HG03045 (cell line): ENCODE results near the gene HSBP1L1.

Experiments
- ATAC-seq: cut with Tn5 transposase; IDR thresholded peaks from one replicate; pipeline ENCODE4 v1.9.1; 2021; ENCODE audit warnings: mild to moderate bottlenecking, moderate library complexity; ENCODE audit not compliant: unreplicated experiment

HSBP1L1 gene

DNA sequence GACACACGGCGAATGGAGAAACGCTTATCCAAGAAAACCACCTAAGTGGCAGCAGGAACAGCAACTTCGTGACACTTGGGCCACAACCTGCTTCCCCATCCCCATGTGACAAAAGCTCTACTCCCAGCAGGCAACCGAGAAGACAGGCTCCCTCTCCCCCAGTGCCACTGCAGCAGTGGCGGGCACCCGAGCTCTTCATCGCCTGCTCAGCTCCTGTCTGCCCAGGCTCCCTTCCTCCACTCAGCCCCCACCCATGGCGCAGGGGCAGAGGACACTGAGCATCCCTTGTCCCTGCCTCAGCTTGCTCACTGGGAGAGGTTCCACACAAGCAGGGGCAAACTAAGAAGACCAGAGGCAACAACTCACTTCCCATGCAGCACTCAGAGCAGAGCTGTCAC is 35.9 kb upstream of the HSBP1L1 start:
- no peak for ATAC-seq

DNA sequence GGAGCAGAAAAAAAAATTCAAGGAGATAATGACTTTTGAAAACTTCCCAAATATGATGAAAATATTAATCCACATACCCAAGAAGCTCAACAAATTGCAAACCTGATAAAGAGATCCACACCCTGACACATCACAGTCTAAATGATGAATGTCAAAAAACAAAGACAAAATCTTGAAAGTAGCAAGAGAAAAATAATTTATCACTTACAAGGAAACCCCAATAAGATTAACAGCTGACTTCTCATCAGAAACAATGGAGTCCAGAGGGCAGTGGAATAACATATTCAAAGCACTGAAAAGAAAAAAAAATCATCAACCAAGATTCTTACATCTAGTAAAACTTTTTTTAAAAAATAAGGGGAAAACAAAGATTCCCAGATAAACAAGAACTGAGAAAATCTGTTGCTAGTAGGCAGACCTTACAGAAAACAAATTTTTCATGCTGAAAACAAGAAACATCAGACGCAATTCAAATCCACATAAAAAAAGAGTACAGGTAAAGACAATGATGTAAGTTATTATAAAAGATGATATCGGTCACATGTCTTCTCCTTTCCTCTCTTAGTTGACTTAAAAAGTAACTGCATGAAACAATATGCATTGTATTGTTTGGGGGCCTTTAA is 34.3 kb upstream of the HSBP1L1 start:
- no peak for ATAC-seq

DNA sequence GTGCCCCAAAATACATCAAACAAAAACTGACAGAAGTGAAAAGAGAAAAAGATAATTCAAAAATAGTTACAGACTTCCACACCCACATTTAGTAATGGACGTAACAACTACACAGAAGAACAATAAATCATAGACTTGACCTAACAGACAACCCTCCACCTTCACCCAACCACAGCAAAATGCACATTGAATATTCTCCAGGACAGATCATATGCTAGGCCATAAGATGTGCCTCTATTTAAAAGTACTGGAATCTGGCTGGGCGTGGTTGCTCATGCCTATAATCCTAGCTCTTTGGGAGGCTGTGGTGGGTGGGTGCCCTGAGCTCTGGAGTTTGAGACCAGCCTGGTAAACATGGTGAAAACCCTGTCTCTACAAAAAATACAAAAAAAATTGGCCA is 33.0 kb upstream of the HSBP1L1 start:
- ATAC-seq: no peak

DNA sequence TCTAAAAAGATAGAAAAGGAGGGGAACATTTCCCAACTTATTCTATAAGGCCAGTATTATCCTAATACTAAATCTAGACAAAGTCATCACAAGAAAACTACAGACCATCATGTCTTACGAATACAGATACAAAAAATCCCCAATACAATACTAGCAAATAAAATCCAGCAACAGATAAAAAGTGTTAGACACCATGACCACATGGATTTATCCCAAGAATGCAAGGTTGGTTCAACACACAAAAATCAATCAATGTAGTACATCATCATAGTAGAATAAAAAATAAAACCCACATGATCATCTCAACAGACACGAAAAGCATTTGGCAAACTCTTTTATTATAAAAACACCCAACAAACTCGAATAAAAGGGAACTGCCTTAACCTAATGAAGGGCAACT is 31.5 kb upstream of the HSBP1L1 start:
- no peak for ATAC-seq

DNA sequence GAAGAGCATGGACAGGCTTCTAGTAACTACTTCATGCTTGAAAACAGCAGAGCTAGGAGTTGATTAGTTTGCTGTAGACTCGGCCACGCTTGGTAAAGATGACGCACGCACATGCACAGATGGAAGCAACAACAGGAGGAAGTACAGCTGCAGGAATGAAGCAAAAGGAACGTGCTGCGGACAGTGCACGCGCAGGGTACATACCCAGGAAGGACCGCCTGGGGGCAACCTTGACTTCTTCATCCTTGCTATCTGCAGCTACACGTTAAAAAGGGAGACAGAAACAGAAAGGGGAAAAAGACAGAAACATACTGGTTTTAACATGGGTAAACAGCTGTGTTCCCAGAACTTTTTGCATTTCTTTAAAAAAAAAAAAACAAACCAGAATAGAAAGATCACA is 30.7 kb upstream of the HSBP1L1 start:
- no peak for ATAC-seq

DNA sequence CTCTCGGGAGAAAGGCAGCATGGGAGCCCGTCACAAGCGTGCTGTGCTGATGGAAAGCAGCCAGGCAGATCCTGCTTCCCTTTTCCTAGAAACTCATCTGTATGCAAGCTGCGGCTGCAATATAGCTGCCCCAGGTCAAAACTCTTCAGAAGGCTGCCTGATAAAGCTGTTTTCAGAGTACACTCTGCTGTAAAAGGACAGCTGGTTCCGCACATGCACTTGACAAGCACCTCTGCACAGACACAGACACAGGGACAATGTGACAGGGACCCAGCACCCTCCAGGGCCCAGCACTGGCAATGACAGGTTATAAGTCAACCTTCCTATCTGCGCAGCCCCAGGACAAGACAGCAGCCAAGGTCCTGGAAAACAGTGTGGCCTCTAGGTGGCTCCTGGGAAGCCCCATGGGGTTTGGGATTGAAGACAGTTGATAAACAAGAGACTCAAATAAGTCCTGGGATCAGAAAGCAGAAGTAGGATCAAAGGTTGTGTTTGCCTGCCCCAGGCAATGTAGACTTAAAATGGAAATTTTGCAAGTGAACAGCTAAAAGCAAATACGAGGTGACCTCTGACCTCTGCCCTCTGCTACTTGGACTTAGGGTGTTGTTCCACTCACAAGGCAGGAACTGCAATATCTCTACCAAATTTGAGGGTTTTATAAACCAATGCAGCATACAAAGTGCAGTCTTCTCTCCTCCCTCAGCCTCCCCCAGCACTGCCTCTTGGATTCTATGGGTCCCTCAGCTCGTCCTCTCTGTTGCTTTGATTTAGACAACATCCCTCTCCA is 29.9 kb upstream of the HSBP1L1 start:
- ATAC-seq: no peak

DNA sequence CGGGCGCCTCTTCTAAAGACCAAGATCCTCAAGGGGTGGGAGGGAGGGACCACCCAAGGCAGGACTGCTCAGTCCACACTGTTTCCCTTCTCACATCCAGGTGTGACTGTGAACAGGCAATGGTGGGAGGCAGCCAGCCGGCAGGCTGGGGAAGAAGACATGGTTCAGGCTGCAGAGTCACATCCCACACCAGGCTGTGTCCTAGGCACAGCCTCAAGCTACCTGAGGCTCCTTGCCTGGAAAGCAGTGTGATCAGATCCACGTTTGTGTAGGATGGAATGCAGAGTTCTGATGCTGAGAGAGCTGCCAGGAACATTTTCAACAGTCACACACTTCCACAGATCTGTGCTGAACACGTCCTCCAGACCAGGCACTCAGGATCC is 29.4 kb upstream of the HSBP1L1 start:
- ATAC-seq: no peak

DNA sequence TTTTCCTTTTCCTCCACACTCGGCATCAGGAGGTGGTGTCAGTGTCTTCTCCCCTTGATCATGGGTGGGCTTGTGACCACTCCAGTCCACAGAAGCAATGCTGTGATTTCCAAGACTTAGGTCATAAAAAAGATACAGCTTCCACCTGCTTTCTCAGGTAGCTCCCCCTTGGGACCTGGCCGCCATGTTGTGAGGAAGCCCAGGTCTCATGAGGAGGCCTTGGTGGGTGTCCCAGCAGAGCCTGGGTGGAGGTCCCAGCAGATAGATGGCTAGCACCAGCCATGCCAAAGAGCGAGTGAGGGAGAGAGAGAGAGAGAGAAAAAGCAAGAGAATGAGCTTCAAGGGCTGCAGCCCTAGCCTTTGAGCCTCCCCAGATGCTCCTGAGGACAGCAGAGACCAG is 28.9 kb upstream of the HSBP1L1 start:
- ATAC-seq: no peak

DNA sequence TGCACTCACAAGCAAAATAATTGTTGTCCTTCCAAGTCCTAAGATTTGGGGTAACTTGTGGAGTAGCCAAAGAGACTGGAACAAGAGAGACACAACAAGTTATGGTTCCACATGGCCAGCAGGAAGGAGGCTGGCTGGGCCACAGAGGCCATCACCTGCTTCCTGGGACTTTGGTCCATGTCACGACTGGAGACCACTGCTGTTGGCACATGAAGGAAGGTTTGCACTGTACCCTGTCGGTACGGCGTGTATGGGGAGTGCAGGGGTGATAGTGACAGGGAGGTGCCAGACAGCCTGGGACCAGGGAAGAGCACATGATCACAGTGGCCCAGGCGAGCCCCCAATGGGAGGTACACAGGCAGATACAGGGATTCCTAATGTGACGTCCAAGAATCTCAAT is 28.5 kb upstream of the HSBP1L1 start:
- no peak for ATAC-seq

DNA sequence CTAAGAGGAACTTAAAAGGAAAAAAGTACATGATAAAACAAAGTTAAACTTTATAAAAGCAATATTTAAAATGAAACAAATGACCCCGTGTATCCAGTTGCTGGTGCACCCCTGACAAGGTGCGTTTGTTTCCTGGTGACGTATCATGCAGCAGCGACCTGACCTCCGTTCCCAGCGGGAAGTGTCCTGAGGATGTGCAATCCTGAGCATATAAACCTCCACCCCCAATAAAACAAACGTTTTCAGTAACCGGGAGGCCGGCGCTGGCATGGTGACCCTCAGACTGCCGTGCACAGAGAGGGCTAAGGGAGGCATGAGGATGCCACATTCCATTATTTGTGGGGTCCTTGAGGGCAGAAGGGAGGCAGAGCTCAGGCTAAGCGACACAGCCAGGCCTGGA is 27.8 kb upstream of the HSBP1L1 start:
- ATAC-seq: no peak

DNA sequence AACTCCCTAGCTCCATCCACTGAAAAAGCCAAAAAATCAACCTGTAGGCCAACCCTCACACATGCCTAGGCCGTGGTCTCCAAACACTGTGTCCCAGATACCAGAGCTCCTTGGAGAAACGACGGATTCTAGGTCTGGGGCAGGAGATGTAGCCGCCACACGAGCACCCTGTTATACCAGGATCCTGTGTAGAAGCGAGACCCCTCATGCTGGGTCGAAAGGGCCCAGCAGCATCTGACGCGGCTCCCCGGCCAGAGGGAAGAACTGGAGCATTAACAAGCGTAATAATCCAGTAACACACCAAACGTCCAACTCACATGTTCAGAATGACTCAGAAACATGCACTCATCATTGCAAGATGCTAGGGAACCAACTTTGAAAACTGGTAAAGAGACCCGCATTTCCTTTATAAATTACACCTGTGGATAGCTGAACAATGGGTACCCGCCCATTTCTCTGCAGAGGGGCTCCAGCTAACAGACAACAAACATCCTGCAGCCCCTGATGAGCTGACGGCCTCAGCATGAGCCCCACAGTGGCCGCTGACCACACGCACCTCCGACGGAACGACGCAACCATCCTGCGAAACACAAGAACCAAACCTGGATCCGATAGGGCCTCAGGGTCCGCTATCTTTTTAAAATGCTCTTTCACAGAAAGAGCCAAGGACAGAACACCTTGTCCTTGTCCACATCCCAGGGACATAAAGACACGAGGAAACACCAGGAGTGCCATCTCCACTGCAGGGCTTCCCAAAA is 27.2 kb upstream of the HSBP1L1 start:
- ATAC-seq: no peak

DNA sequence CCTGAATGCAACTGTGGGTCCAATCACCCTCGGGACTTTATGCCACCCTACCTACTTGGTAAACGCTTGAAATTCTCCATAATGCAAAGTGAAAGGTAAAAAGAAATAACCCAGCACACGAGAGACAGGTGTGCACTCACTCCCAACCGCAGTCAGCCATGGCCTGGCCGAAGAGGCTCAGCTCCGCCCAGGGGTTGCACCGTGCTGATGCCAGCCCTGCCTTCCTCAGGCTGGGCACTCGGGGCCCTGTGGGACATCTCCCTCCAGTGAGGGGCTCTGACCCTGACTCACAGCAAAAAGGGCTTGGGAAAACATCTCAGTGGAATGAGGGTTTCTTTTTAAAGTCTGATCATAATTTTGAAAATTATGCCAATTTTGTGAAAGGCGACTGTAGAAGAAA is 26.2 kb upstream of the HSBP1L1 start:
- no peak for ATAC-seq

DNA sequence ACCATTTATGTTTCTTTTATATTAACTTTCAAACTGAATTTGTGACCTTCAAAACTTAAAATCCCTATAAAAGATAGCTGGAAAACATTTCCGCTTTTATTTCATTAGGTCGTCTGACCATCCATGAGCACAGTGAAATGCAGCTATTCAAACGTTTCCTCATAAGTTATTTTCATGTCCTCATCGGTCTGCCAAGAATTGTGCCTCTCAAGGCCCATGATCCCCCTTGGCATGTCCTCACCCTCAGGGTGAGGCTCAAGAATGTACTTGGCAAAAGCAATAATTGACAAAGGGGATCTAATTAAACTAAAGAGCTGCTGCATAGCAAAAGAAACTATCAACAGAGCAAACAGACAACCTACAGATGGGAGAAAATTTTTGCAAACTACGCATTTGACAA is 25.3 kb upstream of the HSBP1L1 start:
- ATAC-seq: no peak

DNA sequence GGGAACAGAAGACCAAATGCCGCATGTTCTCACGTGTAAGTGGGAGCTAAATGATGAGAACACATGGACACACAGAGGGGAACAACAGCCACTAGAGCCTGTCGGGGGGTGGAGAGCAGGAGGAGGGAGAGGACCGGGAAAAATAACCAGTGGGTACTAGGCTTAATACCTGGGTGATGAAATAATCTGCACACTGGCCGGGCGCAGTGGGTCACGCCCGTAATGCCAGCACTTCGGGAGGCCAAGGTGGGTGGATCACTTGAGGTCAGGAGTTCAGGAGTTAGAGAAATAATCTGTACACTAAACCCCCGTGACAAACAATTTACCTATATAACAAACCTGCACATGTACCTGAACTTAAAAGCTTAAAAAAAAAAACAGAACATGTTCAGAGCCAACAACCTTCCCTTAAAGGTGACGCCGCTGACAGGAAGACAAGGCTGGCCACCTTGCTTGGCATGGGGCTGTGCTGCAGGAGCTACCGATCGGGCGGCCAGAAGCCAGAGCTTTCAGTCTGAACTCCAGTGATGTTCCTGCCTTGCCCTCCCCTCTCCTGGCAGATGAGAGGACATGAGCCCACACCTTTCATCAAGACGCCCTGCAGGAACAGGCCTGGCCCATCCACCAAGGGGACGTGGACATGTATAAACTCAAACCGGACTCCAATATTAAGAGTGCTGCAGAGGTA is 24.2 kb upstream of the HSBP1L1 start:
- ATAC-seq: no peak

DNA sequence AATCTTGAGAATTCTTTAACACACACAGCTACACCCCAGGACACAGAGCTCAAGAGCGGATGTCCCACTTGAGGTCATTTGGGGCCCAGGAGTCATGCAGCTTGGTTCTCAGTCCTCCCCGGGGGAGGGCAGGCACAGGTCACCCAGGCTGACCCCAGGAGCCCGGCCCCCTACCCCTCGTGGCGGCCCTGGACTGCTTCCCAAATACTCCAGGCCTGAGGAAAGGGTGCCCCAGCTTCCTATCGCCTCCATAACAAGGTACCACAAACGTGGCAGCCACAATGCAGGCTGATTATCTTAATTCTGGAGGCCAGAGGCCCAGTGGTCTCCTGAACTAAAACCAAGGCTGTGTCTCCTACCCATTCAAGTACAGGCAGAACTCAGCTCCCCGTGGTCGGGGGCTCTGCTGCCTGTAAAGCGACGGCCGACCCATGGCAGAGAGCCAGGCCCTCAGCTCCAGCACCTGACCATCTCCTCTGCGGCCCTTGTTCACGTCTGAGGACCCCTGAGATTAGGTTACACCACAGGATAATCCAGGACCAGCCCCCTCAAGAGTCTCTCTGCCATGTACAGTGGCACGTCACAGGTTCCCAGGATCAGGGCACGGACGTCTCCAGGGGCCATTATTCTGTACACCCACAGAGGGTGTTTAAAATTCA is 23.5 kb upstream of the HSBP1L1 start:
- no peak for ATAC-seq

DNA sequence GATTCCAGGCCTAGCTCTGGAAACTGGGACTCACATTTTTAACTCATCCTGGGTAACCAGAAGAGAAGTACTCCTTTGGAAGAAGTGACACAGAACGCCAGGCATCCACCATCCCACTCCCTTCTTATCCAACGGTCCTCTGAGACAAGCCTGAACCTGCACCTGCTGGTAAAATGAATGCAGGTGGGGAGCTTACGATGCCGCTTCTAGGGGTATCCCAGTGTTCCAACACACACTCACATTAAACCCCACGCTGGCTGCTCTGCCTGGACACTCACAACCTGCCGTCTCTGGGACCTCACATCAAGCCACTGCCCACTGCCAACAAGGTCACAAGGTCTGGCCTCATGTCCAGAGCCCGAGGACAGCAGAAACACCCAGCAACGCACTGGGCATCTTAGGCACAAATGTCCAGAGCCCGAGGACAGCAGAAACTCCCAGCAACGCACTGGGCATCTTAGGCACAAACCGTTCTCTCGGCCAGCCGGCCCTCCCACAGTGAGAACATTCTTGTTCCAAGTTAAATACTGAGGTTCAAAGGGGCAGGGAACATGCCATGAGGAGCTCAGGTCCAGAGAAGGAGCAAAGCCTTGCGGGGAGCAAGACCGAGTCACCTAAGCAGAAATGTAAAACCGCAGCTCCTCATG is 22.8 kb upstream of the HSBP1L1 start:
- no peak for ATAC-seq

DNA sequence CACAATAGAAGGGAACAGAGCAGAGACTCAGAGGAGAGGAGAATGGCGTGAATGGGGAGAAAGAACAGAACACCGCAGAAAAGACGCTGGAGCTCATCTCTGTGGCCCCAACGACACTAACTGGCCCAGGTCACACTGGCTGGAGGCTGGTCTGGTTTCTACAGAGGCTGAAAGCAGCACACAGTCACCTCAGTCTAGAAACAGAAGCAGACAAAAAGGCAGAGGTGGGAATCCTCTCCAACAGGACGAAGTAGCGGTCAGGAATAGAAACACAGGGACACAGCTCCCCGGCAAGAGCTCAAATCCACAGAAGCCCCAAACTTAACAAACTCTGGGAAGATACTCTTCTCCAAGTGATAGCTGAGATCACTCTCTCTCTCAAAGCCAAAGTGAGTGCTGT is 22.2 kb upstream of the HSBP1L1 start:
- no peak for ATAC-seq

DNA sequence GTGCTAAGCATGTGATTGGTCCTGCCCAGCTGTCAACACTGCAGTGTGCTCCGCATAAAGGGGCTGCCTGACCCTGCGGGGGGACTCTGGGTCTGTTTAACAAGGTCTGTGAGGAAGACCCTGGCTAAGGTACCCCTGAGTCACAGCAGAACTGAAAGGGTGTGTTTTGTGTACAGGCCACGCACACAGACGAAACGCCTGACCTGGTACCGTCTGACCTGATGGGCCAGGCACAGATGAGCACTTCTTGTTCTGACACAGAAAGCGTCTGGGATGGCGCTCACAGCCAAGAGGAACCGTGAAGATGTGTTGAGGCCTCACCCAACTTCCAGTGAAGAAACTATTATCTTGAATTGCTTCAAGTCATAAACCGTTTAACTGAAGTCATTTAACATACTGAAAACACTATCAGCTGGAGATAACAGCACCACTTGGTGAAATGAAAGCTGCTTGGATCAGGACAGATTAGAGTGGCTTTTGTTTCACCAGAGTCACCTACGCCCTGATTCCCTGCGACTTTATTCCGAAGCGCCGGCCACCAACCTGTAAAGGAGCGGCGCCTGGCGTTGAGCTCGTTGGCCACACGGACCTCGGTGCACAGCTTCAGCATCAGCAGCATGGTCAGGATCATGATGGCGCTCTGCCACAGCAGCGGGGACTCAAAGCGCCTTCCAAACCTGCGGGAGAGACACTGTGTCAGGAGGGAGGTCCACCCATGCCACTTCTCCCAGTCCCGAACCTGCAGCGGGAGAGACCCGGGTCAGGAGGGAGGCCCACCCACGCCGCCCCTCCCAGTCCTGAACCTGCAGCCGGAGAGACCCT is 21.4 kb upstream of the HSBP1L1 start:
- no peak for ATAC-seq

DNA sequence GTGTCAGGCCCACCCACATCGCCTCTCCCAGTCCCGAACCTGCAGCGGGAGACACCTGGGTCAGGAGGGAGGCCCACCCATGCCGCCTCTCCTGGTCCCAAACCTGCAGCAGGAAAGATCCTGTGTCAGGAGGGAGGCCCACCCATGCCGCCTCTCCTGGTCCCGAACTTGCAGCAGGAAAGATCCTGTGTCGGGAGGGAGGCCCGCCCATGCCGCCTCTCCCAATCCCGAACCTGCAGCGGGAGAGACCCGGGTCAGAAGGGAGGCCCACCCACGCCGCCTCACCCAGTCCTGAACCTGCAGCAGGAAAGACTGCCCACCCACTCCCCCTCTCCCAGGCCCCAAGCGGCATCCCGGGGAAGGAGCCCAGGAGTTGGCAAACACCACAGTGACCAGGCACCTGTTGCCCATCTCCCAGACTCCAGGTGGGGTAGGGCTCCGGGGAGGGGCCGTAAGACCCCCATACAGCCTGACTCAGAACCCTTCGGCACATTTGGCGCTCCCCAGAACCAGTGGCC is 20.8 kb upstream of the HSBP1L1 start:
- no peak for ATAC-seq
